Hepatocyte (in vitro differentiated cells): ENCODE data around the gene CDC20B.
A peak's percentile ranks its signal among the peaks of the same experiment; 100 is the strongest.

Source experiments
- CTCF ChIP-seq: fragments of 200-600 bp; sonication (generic); IDR thresholded peaks from 2 replicates; pipeline ENCODE4 v1.5.1; 2016; ENCODE audit warnings: antibody characterized with exemption, mild to moderate bottlenecking; ENCODE audit not compliant: poor library complexity
- EZH2phosphoT487 ChIP-seq: fragments of 200-600 bp; sonication (generic); IDR thresholded peaks from one replicate; pipeline ENCODE4 v1.6.1; 2018; ENCODE audit warnings: antibody characterized with exemption, mild to moderate bottlenecking, low read depth, moderate library complexity; ENCODE audit not compliant: unreplicated experiment, severe bottlenecking

- peak; percentile 93 for TF ChIP-seq CTCF
- TF ChIP-seq EZH2phosphoT487, result no peak
Measured at GRCh38 chr5:55159763-55160492, 13.0 kb downstream of the CDC20B start, which contains the start of gene GPX8.
